Gastroesophageal sphincter (tissue), 4 donors: Measurements from ENCODE around the gene THSD4. TPM values are rescaled to one million over a fixed set of nuclear protein-coding genes. Genes with fewer than 3 reads are reported as not detected.

ENCODE experiments used
- ATAC-seq: fragments of 150-250 bp; one replicate; pipeline ENCODE4 v1.9.1; 2016; ENCODE audit warnings: mild to moderate bottlenecking, moderate library complexity
- H3K27ac ChIP-seq, 4 donors: fragments of 200-600 bp; sonication (generic) in 3 of 4; 1 replicate in 3 of 4; 2 replicates in 1 of 4; pipeline ENCODE4 v1.5.1; 2016 to 2019
- H3K27me3 ChIP-seq: fragments of 200-600 bp; sonication (generic); one replicate; pipeline ENCODE4 v1.5.1; 2019
- H3K36me3 ChIP-seq, 2 donors: fragments of 200-600 bp; sonication (generic); one replicate each; pipeline ENCODE4 v1.5.1; 2019; ENCODE audit warnings: control low read depth in 1 of 2
- H3K4me1 ChIP-seq, 3 donors: fragments of 200-600 bp; sonication (generic); 1 replicate in 2 of 3; 2 replicates in 1 of 3; pipeline ENCODE4 v1.5.1; 2016 to 2019; ENCODE audit warnings: control low read depth in 2 of 3
- H3K4me3 ChIP-seq, 2 donors: fragments of 200-600 bp; sonication (generic); one replicate each; pipeline ENCODE4 v1.5.1; 2019; ENCODE audit warnings: mild to moderate bottlenecking in 1 of 2, moderate library complexity in 1 of 2
- H3K9me3 ChIP-seq, 3 donors: fragments of 200-600 bp; sonication (generic); one replicate each; pipeline ENCODE4 v1.5.1; 2017 to 2019; ENCODE audit warnings: control low read depth in 2 of 3
- EP300 ChIP-seq: sonication (generic); formaldehyde crosslinking; IDR thresholded peaks from one replicate; pipeline ENCODE4 v1.6.1; 2017; ENCODE audit warnings: antibody characterized with exemption, mild to moderate bottlenecking
- POLR2A ChIP-seq, 2 donors: fragments of 450-650 bp; IDR thresholded peaks; one replicate each; pipeline ENCODE4 v1.6.1; 2017; ENCODE audit warnings: antibody characterized with exemption in 2 of 2, mild to moderate bottlenecking in 2 of 2, moderate library complexity in 1 of 2
- POLR2AphosphoS5 ChIP-seq: sonication (generic); formaldehyde crosslinking; IDR thresholded peaks from one replicate; pipeline ENCODE4 v1.6.1; 2017; ENCODE audit warnings: antibody characterized with exemption
- WGBS, 2 donors: methylation state at CpG; one replicate each; pipeline ENCODE4 v1.1.5; 2018; ENCODE audit warnings: low coverage in 1 of 2; 5-methylcytosine and 5-hydroxymethylcytosine counted together
- total RNA-seq, 4 donors: library from RNA; depleted of rRNA; stranded (reverse); fragments of >200 nt; gene quantifications; one replicate each; pipeline ENCODE4 v1.1.0, GENCODE V29; 2016
- TF ChIP-seq, protein P1 (sequence below), 4 experiments: fragments of 200-600 bp in 2 of 4; fragments of 450-650 bp in 2 of 4; sonication (generic) in 1 of 4; IDR thresholded peaks; one replicate each; pipeline ENCODE4 v1.5.1; 2017 to 2019; ENCODE audit warnings: antibody characterized with exemption in 4 of 4, mild to moderate bottlenecking in 2 of 4, moderate library complexity in 2 of 4

The THSD4 gene
- total RNA-seq, 4 donors from 2014 or later = 4.6 to 28.5 (median 17.6) TPM

DNA sequence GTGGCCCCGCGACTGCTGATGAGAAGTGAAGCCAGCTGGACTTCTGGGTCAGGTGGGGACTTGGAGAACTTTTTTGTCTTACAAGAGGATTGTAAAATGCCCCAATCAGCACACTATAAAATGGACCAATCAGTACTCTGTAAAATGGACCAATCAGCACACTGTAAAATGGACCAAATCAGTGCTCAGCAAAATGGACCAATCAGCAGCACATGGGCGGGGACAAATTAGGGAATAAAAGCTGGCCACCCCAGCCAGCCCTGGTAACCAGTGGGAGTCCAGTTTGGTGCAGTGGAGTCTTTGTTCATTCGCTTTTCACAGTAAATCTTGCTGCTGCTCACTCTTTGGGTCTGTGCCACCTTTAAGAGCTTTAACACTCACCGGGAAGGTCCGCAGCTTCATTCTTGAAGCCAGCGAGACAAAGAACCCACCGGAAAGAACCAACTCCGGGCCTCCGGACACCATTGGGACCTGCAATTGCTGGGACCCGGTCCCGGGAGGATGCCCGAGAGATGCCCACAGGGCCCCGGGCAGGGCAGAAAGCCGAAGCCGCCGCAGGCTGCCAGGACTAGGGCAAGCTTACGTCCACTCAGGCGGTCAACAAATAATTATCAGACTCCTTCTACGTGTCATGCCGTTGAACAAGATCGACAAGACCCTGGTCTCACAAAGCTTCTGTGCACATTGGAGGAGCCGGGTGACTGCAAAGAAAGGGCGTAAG lies 686.8 kb downstream of the THSD4 start:
- TF ChIP-seq EP300 (no peak), POLR2AphosphoS5 (no peak), POLR2A (IDR thresholded peaks at IDR 0.05) (no peak)
- TF ChIP-seq, protein P1, sequence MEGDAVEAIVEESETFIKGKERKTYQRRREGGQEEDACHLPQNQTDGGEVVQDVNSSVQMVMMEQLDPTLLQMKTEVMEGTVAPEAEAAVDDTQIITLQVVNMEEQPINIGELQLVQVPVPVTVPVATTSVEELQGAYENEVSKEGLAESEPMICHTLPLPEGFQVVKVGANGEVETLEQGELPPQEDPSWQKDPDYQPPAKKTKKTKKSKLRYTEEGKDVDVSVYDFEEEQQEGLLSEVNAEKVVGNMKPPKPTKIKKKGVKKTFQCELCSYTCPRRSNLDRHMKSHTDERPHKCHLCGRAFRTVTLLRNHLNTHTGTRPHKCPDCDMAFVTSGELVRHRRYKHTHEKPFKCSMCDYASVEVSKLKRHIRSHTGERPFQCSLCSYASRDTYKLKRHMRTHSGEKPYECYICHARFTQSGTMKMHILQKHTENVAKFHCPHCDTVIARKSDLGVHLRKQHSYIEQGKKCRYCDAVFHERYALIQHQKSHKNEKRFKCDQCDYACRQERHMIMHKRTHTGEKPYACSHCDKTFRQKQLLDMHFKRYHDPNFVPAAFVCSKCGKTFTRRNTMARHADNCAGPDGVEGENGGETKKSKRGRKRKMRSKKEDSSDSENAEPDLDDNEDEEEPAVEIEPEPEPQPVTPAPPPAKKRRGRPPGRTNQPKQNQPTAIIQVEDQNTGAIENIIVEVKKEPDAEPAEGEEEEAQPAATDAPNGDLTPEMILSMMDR (IDR thresholded peaks at IDR 0.05) = no peak
- peaks cover 0 to 4% (median 0%) of the 10 kb centered on the region in 3 donors for H3K4me1 ChIP-seq
- no peak for ATAC-seq
- 86 to 96% methylated on average over 4 to 6 of the region's 24 CpGs for WGBS, 2 donors
- H3K4me3 ChIP-seq = no peak overlapping the region
- peaks cover 9% of the 10 kb centered on the region for H3K27me3 ChIP-seq
- H3K9me3 ChIP-seq = no peaks in the 10 kb centered on the region
- H3K27ac ChIP-seq = no peak overlapping the region
- H3K36me3 ChIP-seq = no peaks in the 10 kb centered on the region

DNA sequence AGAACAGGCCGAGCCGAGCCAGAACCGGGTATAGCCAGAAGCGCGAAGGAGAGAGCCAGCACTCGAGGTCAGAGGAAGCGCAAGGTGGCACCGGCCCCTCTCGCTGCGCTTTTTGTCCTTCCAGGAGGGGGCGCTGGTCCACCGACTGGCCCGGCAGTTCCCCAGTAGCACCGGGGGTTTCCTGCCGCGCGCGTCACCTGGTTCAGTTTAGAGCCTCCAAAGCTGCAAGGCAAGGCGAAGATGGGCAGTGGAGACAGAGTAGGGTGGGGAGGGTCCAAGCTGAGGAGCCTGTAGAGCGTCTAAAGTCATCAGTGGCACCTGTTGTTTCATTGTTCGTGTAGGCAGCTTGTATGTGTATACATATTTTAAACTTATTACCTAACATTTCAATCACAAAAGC lies 687.5 kb downstream of the THSD4 start:
- no peak overlapping the region for H3K27ac ChIP-seq
- ATAC-seq = no peak
- H3K36me3 ChIP-seq = no peaks in the 10 kb centered on the region
- peaks cover 0 to 10% (median 0%) of the 10 kb centered on the region in 3 donors for H3K4me1 ChIP-seq
- H3K9me3 ChIP-seq = no peaks in the 10 kb centered on the region
- no peak overlapping the region for H3K4me3 ChIP-seq
- 41 to 55% methylated on average over 6 to 15 of the region's 21 CpGs for WGBS, 2 donors
- H3K27me3 ChIP-seq = peaks cover 9% of the 10 kb centered on the region
- TF ChIP-seq EP300 (no peak), POLR2A (IDR thresholded peaks at IDR 0.05) (no peak), POLR2AphosphoS5 (no peak)
- TF ChIP-seq, protein P1 (IDR thresholded peaks at IDR 0.05) = peak in 1 of 4 experiments; percentile 38

DNA sequence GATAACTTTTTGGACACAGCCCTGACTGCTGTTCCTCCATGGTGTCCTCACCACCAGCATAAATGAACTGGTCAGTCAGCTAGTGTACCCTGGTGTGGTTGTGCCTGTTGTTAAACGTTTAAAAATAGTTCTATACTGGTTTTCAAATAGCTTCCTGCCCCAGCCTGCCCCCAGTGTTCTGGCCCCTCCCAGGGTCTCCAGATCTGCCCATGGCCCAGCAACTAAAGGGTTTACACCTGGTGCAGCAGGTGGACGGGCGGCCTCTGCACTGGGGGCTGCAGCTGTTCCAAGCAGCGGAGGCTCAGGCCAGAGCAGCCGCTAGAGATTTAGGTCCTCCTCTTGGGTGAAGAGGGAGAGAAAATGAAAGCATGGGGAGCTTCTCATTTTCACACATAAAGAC lies 689.0 kb downstream of the THSD4 start:
- no peak overlapping the region for H3K4me3 ChIP-seq
- 47 to 48% methylated on average over 2 of the region's 5 CpGs for WGBS, 2 donors
- TF ChIP-seq, protein P1 (IDR thresholded peaks at IDR 0.05) = no peak
- TF ChIP-seq POLR2A (IDR thresholded peaks at IDR 0.05) = no peak
- TF ChIP-seq POLR2AphosphoS5 = no peak
- no peak for TF ChIP-seq EP300
- H3K4me1 ChIP-seq = peaks cover 0 to 10% (median 0%) of the 10 kb centered on the region in 3 donors
- H3K36me3 ChIP-seq = no peaks in the 10 kb centered on the region
- no peak for ATAC-seq
- peaks cover 9% of the 10 kb centered on the region for H3K27me3 ChIP-seq
- H3K27ac ChIP-seq = no peak overlapping the region
- no peaks in the 10 kb centered on the region for H3K9me3 ChIP-seq

DNA sequence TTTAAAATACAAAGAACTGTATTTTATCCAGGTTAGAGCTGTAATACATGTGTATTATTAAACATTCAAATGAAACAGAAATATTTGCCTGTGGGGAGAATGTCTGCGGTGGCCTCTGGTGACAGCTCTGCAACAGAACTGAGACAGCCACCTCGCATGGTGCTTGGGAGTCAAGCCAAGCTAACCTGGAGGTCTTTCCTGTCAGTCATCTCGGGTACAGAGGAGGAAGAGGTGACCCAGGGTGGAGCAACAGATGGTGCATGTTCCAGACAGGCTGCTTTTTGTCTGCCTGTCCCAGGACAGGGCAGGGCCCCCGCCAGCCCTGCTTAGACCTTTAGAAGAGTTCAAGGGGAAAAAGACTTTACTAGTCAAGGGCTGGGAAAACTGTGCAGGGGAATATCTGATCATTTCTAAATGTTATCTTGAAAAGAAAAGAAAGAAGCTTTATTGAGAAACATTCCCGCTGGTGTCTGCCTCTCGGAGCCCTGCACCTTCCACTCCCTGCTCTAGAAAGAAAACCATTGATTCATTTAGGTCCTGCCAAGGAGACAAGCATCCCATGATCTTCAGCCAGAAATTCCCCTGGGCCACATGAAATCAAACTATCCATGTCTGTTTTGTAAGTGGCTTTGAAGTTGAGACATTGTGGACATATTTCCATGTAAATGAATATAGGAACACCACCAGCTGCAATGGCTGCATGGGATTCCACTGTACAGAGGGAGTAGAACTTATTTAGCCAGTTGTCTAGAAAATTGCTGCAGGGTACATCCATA lies 689.6 kb downstream of the THSD4 start:
- TF ChIP-seq EP300 (no peak), POLR2AphosphoS5 (no peak), POLR2A (IDR thresholded peaks at IDR 0.05) (no peak)
- TF ChIP-seq, protein P1 (IDR thresholded peaks at IDR 0.05) = no peak
- Histone ChIP-seq H3K27me3 (peaks cover 9% of the 10 kb centered on the region), H3K4me3 (no peak overlapping the region), H3K36me3 (no peaks in the 10 kb centered on the region), H3K4me1 (peaks cover 0 to 10% (median 0%) of the 10 kb centered on the region in 3 donors), H3K9me3 (no peaks in the 10 kb centered on the region), H3K27ac (no peak overlapping the region)
- no peak for ATAC-seq
- 66 to 67% methylated on average over 6 of the region's 6 CpGs for WGBS, 2 donors
